ENCODE data around the gene ASB10.

Gene ASB10

GRCh38 chr7:151134743-151135524 lies 52.1 kb downstream of the ASB10 start:
- DNase-seq, result no peak

GRCh38 chr7:151133986-151134742 lies 52.9 kb downstream of the ASB10 start:
- DNase-seq, result no peak

GRCh38 chr7:151133266-151133985 lies 53.6 kb downstream of the ASB10 start:
- no peak for DNase-seq

GRCh38 chr7:151132461-151133205 lies 54.4 kb downstream of the ASB10 start:
- DNase-seq, result no peak

- no peak for DNase-seq
These were observed 55.3 kb downstream of the ASB10 start for GRCh38 chr7:151131592-151132293.

- no peak for DNase-seq
These were observed 55.8 kb downstream of the ASB10 start for GRCh38 chr7:151131224-151131591.

GRCh38 chr7:151130741-151131157 lies 56.3 kb downstream of the ASB10 start:
- DNase-seq, result no peak

DNA sequence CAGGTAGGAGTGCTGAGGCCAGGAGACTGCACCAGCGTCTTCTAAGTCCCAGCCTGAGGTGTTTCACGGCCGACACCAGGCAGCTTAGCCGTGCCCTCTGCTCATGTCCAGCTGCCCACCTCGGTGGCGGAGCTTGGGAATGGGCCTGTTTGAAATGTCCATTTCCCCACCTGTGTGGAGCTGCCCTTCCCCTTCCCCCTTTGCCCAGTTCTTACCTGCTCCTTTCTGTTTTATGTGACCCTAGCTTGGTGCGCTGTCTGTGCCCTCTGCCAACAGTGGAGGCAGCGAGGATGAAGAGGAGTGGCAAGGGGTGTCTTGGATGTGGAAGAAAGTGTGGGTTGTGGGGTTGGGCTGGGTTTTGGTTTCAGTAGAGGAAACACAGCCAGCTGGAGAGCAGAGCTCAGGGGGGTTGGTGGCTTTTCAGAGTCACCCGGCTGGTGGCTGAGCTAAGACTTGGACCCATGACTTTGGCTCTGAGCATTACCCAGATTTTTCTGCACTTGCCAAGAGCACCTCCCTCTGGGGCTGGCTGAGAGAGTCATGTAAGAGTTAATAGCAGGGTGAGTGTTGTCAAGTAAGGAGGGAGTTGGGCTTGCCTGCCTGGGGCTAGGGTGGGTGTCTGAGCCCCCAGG lies 57.0 kb downstream of the ASB10 start:
- no peak for DNase-seq

DNA sequence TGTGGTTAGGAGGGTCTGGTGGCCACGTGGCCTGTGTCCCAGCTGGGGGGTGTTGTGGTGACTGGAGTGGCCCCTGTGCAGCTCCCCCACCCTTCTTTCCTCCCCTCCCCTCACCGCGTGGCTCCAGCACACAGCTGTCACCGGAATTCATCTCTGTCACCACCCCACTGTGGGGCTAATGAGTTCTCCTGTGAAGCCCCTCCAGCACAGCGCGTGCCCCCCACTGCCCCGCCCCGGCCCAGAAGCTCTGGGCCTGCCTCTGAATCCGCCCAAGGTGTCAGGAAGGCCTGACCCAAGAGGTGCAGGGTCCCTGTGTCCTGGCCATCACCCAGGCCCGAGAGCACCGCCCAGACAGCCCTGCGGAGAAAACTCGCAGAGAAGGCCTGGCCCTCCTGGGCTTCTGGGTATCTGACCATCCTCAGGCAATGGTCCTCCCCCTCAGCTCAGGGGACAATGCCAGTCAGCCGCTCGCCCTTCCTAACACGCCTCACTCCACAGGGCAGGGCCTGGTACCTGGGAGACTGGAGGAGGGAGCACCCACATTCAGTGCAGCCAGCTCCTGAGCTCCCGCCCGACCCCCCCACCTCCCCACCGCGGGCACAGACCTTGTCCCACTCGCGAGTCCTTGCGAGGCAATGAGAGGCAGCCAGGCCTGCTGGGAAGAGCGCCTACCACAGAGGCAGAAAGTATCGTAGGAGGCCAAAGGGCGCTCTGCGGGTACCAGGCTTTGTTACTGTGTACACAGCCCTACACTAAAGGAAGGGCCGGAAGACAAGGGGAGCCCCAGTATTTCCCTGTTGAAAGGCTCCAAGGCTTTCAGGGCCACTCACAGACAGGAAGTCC lies 57.7 kb downstream of the ASB10 start:
- no peak for DNase-seq

DNA sequence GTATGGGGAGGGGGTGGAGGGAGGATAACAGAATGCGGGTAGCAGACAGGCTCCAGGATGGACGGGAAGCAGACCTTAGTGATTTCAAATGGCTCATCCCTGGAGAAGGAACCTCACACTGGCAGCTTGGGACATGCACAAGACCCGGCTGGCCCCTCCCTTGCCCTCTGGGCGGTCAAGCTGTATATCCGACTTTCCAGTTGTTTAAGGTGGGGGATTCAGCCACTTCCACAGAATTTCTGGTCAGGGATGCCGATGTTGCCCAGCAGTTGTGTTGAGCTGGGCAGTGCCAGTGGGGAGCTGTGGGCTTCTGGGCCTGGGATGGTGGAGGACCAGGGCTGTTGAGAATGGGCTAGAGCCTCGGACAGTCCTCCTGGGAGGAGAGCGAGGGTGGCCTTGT lies 58.3 kb downstream of the ASB10 start:
- no peak for DNase-seq

- DNase-seq, result no peak
These were observed 58.9 kb downstream of the ASB10 start for GRCh38 chr7:151128144-151128543.

GRCh38 chr7:151126491-151127137 lies 60.4 kb downstream of the ASB10 start:
- DNase-seq, result no peak

DNA sequence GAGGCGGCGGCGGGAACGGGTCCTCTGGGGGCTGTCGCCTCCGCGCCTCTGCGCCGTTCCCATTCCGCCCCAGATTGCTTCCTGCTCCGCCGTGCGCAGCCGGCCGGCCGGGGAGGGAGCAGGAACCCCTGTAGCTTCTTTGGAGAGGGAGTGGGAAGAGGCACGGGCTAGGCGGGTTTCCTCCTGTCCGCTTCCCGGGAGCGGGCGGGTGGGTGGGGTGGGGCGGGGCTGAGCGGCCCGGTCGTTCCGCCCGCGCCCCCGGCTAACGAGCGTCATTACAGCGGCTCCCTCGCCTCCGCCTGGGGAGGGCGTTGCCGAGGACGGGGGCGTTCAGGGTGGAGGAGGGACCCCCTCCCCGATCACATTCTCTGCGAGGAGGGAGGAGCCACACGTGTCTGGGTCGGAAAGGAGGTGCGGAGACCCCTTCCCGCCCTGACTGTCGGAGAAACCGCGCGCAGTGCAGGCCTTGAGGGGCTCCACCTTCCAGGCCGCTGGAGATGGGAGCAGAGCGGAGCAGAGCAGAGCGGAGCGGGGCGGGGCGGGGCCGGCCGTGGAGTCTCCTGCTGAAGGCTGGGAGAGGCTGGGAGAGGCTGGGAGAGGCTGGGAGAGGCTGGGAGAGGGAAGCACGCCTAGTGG lies 61.1 kb downstream of the ASB10 start:
- DNase-seq, result no peak

Data from activated CD4-positive, alpha-beta T cell treated with anti-CD3 and anti-CD28 coated beads, Interleukin-2, Interleukin-6, amounts not matched to agents 100 ng/mL and 50 ng/mL, durations not matched to agents 16 hours and 8 hours (primary cell).